HG02759 (cell line): ENCODE results near the gene NEDD4.
"Not testable (repeated sequence)": the region's sequence is repeated elsewhere in the genome, so short reads cannot be mapped to it uniquely, and the experiment has no call there.

Experiments used
- ATAC-seq: cut with Tn5 transposase; IDR thresholded peaks from one replicate; pipeline ENCODE4 v1.9.1; 2021; ENCODE audit warnings: mild to moderate bottlenecking, moderate library complexity; ENCODE audit not compliant: unreplicated experiment

Gene NEDD4

DNA sequence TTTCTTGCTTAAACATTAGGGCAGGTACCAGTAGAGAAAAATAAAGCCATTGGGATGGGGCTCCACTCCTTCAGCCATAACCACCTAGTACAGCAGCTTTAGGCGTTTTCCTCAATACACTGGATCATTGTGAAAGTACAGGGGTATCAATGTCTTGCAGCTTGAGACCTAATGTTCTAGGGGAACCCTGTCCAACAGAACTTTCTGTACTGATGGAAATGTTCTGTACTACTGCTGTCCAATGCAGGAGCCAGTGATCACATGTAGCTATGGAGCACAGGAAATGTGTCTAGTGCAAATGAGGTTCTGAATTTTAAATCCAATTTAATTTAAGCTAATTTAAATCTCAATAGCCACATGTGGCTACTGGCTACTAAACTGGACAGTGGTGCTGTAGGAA is 93.9 kb downstream of the NEDD4 start:
- no peak for ATAC-seq

DNA sequence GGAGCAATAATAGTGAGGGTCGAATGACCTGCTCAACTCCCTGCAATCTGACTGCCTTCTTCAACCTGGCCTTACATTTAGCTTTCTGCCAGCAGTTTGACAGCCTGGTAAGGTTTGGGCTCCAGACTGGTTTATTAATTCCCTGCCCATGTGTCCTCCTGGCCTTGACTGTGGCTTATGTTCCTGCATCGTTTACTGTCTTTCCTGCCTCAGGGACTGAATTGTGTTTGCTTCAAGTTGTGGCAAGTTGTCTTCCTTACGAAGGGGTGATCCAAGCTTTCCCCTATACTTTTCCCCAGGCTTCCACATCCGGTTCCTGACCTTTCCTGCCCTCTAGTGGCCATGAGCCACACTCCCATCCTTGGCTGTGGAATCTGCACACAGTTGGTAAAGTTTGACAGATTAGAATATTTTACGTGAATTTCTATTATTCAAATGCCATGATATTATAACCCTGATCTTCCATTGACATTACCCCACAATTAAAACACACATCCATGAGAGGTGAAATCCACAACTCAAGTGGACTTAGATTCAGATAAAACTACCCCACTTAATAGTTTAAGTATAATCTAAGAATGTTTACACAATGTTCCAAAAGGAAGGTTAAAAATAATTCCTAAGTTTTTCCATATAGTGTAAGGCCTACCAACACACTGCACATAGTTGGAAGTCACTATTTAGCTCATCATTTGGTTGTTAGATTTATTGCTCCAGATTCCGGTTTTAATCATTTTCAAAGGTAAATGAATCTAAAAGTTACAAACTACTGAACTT is 95.7 kb downstream of the NEDD4 start:
- no peak for ATAC-seq

DNA sequence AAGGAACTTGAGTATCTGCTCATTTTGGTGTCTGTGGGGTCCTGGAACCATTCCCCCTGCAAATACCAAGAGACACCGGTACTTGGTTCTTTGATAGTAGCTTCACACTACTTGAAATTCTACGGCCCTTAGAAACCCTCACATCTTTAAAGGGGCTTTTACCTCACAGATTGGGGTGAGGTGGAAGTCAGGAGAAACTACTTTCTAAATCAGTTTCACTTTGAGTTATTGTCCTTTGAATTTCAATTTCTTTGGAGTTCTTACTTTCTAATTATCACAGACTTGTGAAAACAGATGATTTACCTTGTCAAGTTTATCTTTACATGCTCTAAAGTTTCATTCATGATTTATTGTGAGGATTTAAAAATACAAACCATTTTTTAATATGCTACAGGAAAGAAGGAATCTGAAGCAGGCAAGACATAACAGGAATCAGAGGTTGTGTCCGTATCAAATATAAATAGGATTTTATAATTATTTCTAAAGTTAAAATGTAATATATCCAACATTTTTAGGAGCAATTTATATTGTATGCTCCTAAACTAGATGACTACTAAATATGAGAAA is 98.9 kb downstream of the NEDD4 start:
- no peak for ATAC-seq

DNA sequence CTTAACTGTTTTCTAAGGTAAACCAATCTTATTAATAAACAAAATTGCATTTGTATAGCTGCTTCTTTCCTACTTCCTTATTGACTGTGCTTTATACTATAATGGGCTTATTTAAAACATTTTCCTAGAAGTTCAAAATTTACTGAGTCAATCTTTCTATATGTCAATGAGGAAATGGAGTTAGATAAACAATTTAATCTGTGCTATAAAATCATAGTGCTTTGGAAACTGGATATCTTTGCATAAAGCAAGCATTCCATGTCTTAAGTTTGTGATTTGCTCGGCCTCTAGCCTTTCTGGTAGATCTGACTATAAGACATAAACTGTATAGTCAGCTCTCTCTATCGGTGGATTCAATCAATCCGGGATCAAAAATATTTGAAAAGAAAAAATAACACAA is 99.6 kb downstream of the NEDD4 start:
- ATAC-seq: no peak

DNA sequence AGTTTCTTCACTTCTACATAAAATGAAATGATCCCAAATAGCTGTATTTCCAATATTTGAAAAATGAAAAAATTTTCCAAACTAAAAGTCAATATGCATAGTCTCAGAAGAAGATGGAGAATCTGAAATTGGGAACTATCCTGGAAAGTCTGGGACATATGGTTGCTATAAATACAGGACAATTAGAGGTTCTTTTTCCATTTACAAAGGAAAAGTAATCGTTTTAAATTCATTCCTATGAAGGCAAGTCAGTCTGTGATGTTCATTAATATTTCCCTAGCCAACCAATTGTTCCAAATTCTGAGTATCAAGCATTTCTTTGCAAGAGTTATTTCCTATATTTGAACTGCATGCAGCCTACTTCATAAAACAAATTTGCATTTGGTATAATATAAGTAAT is 102.2 kb downstream of the NEDD4 start:
- ATAC-seq: no peak

DNA sequence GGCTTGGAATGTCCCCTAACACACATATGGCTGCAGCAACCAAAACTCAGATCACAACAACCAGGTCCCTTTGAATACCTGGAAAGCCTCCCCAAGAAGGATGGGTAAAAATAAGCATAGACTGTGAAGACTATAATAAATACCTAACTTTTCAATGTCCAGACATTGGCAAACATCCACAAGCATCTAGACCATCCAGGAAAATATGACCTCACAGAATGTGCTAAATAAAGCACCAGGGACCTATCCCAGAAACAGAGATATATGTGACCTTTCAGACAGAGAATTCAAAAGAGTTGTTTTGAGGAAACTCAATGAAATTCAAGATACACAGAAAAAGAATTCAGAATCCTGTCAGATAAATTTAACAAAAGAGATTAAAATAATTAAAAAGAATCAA is 109.2 kb downstream of the NEDD4 start:
- ATAC-seq: no peak

DNA sequence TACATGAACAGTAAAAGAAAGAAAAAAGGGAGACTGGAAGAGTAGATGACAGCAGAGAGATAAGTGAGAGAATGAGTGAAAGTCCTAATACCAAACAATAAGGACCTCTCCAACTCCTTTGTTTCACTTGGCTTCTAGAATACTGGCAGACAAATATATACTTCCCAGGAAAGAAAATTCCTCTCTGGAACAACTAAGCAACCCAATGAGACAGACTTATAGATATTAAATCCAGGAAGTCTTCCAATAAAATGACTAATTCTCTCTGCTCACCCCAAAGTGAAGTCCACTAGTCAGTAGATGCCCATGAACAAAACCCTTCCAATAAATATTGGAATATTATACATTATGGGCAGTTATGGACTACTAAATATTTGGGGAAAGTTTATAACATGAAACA is 114.2 kb downstream of the NEDD4 start:
- ATAC-seq: no peak

DNA sequence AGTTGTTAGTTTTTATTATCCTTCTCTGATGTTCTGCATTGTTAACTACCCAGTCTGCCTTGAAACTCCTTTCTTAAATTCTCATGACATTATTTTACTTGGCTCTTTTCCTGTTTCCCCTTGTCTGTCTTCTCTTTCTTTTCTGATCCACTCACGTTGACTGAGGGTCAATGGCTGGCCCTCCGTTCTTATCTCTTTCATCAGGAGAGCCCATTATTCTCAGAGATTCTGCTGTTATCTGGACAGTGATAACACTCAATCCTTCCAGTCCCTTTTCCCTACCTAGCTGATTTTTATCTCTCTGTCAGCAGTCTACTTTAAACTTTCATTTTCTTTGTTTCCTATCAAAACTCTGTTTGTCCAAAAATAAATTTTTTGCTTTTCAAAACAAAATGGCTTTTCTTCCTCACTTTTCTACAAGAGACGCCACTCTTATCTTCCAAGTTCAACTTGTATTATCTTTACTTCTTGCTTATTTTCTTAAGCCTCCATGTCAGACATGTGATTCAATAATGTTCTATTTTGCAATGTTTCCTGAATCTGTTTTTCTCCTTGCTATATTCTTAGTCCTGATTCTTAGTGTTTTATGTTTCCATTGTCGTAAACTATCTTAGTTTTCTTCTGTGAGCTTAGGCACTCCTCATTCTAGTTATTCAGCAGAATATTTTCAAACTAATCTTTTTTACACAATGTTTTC is 120.2 kb downstream of the NEDD4 start:
- no peak for ATAC-seq

DNA sequence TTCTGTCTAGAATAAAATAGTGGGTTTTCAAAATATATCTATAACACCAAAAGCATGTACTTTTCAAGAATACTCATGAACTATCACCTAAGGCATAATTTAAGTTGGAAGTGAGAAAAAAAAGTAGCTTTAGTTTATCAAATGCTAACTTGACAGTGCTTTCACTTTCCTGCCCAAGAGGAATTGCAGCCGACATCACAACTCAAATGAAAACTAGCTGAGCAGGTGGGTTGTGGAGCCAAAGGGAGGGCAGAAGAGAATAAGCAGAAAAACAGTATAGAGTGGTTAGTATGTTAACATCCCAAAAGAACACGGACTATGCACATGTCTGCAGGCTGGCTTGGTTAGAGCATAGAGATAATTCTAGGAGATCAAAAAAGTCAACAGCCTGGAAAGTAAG is 120.9 kb downstream of the NEDD4 start:
- ATAC-seq: no peak

DNA sequence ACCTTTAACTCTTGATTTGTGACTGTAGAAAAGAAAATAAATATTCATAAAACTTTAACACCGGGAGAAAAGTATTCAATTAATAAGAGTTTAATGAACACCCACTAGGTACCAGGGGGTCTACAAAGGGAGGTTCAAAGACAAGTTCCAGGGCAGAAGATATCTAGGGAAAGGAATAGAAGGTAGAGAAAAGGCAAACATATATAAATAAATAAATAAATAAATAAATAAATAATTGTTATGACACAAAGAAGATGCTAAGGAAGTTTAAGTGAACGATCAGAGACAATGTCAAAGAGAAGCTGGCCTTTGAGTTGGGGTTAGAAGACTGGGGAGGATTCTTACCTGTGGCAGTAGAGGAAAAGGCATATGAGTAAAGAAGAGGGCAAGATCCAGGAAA is 123.8 kb downstream of the NEDD4 start:
- ATAC-seq: no peak

DNA sequence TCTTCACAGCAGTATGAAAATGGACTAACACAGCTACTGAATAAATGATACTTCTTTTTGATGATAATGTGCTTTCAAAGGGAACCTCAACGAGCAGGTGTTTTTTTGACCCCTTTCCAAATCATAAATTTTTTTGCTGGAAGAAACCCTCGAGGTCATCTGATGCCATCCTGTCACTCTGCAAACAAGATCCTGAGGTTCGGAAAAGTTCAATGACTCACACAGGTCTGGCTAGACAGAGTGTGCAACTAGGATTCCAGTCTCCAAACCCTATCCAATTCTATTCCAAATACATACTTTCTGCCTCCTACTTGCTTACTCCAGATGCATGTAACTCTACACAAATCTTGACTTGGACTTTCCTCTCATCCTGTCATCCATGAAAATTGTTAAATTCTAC is 124.7 kb downstream of the NEDD4 start:
- ATAC-seq: no peak

DNA sequence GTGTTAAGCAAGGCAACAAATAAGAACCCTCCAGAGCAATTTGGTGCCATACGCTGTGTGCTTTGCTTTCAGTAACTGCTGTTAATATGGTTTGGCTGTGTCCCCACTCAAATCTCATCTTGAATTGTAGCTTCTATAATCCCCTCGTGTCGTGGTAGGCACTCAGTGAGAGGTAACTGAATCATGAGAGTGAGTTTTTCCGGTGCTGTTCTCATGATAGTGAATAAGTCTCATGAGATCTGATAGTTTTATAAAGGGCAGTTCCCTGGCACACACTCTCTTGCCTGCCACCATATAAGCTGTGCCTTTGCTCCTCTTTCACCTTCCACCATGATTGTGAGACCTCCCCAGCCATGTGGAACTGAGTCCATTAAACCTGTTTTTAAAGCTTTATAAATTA is 125.1 kb downstream of the NEDD4 start:
- not testable (repeated sequence) for ATAC-seq

DNA sequence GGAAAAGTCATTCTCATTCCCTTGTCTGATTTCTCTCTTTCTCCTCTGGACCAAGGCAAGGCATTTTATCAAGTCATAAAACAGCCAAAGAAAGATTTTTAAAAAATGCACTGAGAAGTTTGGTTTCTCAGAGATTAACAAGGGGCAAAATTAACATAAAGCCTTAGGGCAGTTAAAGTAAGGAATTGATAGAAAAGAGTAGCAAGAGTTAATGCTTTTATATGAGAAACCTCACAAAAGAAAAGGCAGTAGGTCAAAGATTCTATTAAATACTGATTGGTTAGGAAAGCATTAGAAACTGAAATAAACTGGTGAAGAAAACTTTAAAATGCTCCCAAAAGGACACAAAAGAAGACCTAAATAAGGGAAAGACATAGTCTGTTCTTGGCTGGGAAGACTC is 129.5 kb downstream of the NEDD4 start:
- no peak for ATAC-seq

DNA sequence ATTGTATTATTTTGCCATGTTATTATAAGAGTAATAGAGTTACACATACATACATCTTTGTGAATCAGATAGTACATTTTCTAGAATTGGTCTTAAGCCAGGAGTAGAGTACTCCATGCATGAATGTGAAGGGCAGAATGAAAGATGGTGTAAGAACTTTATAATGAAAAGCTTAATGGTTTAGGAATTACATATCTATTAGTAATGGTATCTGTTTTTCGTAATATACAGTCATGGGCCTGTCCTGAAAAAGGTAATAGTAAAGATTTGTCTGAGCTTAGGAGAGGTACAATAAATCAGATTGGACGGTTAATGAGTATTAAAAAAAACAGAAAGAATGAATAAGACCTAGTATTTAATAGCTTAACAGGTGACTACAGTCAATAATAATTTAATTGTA is 132.3 kb downstream of the NEDD4 start:
- ATAC-seq: no peak

DNA sequence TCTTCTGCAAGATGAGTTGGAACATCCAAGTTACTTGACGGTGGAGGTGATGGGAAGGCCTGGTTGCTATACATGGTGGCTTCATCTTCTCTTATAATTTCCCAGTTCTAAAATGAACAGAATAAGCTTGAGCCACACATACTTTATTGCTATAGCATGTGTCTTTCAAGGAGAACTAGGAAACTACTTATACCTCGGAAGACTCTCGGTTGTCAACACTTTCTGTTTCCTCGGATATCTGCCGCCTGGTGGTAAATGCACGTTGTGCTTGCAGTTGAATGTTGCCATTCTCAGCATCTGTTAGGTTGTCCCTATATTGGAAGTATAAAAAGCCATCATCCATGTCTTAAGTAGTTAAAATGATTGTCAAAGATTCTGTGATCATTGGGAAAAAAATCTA is 132.9 kb downstream of the NEDD4 start:
- ATAC-seq: no peak

DNA sequence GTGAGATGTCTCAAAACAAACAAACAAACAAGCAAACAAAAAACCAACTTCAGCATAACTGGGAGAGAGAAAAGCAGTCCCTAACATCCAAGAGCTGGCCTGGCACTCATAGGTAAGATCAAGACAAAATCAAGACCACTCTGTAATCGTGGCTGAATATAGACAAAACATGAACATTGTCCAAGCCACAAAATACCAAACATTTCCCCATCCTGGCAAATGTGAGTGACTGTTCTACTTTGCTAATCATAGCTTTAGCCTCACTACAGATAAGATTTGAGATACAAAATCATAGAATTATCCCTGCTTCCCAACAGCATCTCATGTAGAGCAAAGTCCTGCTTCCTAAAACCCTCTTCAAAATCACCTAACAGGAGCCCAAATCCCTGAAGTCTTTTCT is 133.7 kb downstream of the NEDD4 start:
- no peak for ATAC-seq

DNA sequence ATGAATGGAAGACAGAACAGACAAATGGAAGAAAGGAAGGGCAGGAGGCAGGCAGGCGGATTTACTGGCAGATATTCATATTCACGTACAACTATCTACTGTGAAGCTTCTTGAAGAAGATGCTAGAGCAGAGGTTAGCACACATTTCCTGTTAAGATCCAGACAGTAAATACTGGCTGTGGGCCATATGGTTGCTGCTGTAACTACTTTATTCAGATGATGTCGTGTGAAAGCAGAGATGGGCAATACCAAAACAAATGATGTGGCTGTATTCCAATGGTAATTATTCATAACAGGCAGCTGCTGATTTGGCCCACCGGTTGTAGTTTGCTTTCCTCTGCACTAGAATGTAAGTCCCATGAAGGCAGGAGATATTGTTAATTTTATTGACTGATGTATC is 134.8 kb downstream of the NEDD4 start:
- ATAC-seq: no peak

DNA sequence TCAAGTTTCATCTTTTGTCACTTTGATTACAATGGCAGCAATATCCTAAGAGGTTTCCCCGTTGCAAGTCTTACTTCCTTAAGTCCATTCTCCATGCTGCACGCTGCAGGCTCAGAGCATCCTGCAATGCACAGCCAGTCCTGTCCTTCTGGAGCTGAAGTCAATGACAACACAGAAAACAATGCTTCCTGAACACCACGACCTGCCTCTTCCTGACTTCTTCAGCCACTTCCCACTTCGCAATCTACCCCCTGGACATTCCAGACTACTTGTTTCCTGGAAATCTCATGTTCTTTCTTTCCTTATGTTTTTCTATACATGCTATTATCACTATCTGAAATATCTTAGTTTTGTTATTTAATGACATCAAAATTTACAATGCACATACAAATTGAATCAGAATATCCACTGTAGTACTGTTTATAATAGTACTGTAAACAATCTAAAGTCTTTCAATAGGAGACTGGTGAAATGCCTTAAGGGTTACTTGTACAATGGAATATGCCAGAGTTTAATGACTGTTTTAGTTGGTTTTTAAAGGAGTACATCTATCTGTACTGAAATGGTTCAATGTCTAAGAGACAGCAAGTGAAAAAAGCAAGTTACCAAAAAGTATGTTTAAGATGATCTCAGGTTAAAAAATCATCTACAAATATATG is 136.8 kb downstream of the NEDD4 start:
- no peak for ATAC-seq

DNA sequence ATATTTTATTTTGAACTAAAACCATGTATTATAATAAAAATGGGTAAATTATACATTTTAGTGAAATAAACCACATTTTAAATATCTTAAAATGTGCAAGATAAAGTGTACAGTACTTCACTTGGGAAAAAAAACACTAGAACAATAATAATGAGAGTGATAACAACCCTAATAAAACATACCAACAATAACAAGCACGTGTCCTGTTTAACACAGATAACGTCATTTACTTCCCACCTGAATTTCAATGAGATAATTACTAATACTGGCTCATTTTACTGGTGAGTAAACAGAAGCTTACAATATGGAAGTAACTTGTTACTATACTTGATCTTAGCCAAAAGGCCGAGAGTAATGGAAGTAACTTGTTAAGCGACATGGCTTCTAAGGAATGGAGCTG is 140.3 kb downstream of the NEDD4 start:
- ATAC-seq: no peak

DNA sequence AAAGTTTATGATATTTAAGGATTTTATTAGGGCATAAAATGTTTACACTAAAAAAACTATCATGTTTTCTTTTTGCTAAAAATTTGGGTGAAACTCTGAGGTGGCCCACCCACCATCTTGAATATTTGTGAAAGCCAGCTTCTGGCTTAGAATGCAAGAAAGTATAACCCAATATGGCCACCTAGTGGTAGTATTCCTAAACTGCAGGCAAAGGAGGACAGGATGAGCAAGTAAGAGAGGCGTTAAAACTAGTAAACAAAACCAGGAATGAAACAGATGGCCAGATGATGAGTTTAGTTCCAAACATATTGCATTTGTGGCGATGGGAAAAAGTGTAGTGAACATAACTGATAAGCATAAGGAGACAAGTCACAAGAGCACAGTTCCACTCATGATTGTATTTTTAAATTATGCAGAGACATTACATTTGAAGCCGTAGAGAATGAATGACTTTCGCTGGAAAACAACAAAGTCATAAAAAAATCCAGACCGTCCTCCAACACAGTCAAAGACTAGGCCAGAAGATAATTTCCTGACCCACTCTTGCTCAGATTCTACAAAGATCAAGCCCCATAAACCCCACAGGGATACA is 147.2 kb downstream of the NEDD4 start:
- ATAC-seq: peak; percentile 80

DNA sequence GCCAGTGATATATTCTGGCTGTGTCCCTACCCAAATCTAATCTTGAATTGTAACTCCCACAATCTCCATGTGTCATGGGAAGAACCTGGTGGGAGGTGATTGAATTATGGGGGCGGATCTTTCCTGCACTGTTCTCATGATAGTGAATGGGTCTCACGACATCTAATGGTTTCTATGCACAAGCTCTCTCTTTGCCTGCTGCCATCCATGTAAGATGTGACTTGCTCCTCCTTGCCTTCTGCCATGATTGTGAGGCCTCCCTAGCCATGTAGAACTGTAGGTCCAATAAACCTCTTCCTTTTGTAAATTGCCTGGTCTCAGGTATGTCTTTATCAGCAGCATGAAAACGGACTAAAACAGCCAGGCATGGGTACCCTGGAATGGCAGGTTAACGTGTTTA is 150.5 kb downstream of the NEDD4 start:
- not testable (repeated sequence) for ATAC-seq
